Measurements from ENCODE around the gene GPR27. TPM values are rescaled to one million over a fixed set of nuclear protein-coding genes. Genes with fewer than 3 reads are reported as not detected.

The GPR27 gene
- total and polyA plus RNA-seq, 2 experiments from 2014 or later, result 7.8 to 11.8 TPM

DNA sequence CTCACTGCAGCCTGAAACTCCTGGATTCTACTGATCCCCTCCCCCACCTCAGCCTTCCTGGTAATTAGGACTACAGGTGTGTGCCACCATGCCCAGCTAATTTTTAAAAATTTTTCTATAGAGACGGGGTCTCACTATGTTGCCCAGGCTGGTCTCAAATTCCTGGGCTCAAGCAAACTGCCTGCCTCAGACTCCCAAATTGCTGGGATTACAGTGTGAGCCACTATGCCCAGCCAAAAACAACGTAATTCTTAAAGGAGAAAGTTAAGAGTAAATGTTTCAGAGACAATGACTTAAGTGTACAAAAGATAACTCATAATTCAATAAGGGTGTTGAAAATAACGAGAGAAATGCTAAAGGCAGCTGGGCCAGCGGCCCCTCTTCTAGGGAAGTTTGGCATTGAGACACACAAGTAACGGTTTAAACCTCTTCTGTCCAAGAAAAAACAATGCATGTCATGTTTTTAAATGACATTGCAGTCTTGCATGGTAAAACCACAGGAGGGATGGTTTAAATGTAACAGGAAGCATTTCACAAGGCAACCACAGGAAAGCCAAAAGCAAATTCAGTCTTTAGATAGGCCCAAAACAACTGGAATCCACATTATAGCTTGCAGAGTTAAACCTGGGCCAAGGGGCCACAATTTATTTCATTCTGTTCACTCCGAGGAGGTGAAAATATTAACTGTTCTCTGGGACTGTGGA lies 26.2 kb downstream of the GPR27 start:
- peak overlapping the region; percentile 18; the same call in 1 of the 2 replicates for H3K4me2 ChIP-seq
- TF ChIP-seq, protein P1, sequence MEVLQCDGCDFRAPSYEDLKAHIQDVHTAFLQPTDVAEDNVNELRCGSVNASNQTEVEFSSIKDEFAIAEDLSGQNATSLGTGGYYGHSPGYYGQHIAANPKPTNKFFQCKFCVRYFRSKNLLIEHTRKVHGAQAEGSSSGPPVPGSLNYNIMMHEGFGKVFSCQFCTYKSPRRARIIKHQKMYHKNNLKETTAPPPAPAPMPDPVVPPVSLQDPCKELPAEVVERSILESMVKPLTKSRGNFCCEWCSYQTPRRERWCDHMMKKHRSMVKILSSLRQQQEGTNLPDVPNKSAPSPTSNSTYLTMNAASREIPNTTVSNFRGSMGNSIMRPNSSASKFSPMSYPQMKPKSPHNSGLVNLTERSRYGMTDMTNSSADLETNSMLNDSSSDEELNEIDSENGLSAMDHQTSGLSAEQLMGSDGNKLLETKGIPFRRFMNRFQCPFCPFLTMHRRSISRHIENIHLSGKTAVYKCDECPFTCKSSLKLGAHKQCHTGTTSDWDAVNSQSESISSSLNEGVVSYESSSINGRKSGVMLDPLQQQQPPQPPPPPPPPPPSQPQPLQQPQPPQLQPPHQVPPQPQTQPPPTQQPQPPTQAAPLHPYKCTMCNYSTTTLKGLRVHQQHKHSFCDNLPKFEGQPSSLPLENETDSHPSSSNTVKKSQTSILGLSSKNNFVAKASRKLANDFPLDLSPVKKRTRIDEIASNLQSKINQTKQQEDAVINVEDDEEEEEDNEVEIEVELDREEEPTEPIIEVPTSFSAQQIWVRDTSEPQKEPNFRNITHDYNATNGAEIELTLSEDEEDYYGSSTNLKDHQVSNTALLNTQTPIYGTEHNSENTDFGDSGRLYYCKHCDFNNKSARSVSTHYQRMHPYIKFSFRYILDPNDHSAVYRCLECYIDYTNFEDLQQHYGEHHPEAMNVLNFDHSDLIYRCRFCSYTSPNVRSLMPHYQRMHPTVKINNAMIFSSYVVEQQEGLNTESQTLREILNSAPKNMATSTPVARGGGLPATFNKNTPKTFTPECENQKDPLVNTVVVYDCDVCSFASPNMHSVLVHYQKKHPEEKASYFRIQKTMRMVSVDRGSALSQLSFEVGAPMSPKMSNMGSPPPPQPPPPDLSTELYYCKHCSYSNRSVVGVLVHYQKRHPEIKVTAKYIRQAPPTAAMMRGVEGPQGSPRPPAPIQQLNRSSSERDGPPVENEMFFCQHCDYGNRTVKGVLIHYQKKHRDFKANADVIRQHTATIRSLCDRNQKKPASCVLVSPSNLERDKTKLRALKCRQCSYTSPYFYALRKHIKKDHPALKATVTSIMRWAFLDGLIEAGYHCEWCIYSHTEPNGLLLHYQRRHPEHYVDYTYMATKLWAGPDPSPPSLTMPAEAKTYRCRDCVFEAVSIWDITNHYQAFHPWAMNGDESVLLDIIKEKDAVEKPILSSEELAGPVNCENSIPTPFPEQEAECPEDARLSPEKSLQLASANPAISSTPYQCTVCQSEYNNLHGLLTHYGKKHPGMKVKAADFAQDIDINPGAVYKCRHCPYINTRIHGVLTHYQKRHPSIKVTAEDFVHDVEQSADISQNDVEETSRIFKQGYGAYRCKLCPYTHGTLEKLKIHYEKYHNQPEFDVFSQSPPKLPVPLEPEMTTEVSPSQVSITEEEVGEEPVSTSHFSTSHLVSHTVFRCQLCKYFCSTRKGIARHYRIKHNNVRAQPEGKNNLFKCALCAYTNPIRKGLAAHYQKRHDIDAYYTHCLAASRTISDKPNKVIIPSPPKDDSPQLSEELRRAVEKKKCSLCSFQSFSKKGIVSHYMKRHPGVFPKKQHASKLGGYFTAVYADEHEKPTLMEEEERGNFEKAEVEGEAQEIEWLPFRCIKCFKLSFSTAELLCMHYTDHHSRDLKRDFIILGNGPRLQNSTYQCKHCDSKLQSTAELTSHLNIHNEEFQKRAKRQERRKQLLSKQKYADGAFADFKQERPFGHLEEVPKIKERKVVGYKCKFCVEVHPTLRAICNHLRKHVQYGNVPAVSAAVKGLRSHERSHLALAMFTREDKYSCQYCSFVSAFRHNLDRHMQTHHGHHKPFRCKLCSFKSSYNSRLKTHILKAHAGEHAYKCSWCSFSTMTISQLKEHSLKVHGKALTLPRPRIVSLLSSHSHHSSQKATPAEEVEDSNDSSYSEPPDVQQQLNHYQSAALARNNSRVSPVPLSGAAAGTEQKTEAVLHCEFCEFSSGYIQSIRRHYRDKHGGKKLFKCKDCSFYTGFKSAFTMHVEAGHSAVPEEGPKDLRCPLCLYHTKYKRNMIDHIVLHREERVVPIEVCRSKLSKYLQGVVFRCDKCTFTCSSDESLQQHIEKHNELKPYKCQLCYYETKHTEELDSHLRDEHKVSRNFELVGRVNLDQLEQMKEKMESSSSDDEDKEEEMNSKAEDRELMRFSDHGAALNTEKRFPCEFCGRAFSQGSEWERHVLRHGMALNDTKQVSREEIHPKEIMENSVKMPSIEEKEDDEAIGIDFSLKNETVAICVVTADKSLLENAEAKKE (CRISPR knock-in tag; IDR thresholded peaks at IDR 0.05), result no peak
- TF ChIP-seq STAT1 (IDR thresholded peaks at IDR 0.05; ENCODE audit: unreplicated experiment), result no peak
- TF ChIP-seq NANOG (IDR thresholded peaks at IDR 0.05; ENCODE audit: borderline replicate concordance), result no peak
- TF ChIP-seq, protein P2, sequence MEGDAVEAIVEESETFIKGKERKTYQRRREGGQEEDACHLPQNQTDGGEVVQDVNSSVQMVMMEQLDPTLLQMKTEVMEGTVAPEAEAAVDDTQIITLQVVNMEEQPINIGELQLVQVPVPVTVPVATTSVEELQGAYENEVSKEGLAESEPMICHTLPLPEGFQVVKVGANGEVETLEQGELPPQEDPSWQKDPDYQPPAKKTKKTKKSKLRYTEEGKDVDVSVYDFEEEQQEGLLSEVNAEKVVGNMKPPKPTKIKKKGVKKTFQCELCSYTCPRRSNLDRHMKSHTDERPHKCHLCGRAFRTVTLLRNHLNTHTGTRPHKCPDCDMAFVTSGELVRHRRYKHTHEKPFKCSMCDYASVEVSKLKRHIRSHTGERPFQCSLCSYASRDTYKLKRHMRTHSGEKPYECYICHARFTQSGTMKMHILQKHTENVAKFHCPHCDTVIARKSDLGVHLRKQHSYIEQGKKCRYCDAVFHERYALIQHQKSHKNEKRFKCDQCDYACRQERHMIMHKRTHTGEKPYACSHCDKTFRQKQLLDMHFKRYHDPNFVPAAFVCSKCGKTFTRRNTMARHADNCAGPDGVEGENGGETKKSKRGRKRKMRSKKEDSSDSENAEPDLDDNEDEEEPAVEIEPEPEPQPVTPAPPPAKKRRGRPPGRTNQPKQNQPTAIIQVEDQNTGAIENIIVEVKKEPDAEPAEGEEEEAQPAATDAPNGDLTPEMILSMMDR (conservative IDR thresholded peaks at IDR 0.05; ENCODE audit: low read depth in 2 of 2), result no peak
- TF ChIP-seq ZNF114 (CRISPR knock-in tag; IDR thresholded peaks at IDR 0.05), result no peak
- no peak for TF ChIP-seq ZNF331 (CRISPR knock-in tag; IDR thresholded peaks at IDR 0.05; ENCODE audit: low read depth)
- TF ChIP-seq, protein P3, sequence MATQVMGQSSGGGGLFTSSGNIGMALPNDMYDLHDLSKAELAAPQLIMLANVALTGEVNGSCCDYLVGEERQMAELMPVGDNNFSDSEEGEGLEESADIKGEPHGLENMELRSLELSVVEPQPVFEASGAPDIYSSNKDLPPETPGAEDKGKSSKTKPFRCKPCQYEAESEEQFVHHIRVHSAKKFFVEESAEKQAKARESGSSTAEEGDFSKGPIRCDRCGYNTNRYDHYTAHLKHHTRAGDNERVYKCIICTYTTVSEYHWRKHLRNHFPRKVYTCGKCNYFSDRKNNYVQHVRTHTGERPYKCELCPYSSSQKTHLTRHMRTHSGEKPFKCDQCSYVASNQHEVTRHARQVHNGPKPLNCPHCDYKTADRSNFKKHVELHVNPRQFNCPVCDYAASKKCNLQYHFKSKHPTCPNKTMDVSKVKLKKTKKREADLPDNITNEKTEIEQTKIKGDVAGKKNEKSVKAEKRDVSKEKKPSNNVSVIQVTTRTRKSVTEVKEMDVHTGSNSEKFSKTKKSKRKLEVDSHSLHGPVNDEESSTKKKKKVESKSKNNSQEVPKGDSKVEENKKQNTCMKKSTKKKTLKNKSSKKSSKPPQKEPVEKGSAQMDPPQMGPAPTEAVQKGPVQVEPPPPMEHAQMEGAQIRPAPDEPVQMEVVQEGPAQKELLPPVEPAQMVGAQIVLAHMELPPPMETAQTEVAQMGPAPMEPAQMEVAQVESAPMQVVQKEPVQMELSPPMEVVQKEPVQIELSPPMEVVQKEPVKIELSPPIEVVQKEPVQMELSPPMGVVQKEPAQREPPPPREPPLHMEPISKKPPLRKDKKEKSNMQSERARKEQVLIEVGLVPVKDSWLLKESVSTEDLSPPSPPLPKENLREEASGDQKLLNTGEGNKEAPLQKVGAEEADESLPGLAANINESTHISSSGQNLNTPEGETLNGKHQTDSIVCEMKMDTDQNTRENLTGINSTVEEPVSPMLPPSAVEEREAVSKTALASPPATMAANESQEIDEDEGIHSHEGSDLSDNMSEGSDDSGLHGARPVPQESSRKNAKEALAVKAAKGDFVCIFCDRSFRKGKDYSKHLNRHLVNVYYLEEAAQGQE (IDR thresholded peaks at IDR 0.05; ENCODE audit: unreplicated experiment), result no peak
- TF ChIP-seq CREB1 (CRISPR knock-in tag; IDR thresholded peaks at IDR 0.05; ENCODE audit: low read depth), result no peak
- TF ChIP-seq, protein P4, sequence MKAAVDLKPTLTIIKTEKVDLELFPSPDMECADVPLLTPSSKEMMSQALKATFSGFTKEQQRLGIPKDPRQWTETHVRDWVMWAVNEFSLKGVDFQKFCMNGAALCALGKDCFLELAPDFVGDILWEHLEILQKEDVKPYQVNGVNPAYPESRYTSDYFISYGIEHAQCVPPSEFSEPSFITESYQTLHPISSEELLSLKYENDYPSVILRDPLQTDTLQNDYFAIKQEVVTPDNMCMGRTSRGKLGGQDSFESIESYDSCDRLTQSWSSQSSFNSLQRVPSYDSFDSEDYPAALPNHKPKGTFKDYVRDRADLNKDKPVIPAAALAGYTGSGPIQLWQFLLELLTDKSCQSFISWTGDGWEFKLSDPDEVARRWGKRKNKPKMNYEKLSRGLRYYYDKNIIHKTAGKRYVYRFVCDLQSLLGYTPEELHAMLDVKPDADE (IDR thresholded peaks at IDR 0.05), result no peak
- TF ChIP-seq POLR2AphosphoS5 (IDR thresholded peaks at IDR 0.05; ENCODE audit: low read depth), result no peak
- TF ChIP-seq EZH2 (IDR thresholded peaks at IDR 0.05; ENCODE audit: low read depth, unreplicated experiment), result no peak
- TF ChIP-seq EZH2phosphoT487 (IDR thresholded peaks at IDR 0.05; ENCODE audit: unreplicated experiment), result no peak
- no peak for TF ChIP-seq JUNB (IDR thresholded peaks at IDR 0.05; ENCODE audit: unreplicated experiment)
- H3K4me1 ChIP-seq (ENCODE audit: insufficient read depth), result peaks cover 70% of the 10 kb centered on the region
- Mint-ChIP-seq H3K4me1 (peaks cover 41% of the 10 kb centered on the region), H3K27ac (peak overlapping the region; percentile 41), H3K27me3 (ENCODE audit: insufficient read depth, low read depth, poor library complexity) (peaks cover 31% of the 10 kb centered on the region), H3K9me3 (no peaks in the 10 kb centered on the region), H3K36me3 (ENCODE audit: low read depth) (no peaks in the 10 kb centered on the region; the same call in 2 of the 3 replicates), H3K4me3 (no peak overlapping the region)
- H3F3A ChIP-seq (replicated peaks; ENCODE audit: low read depth), result no peaks in the 10 kb centered on the region
- no peaks in the 10 kb centered on the region for H3K79me2 ChIP-seq (replicated peaks; ENCODE audit: insufficient read depth)
- H3K4me3 ChIP-seq, result no peak overlapping the region
- no peak for ATAC-seq
- peaks cover 39% of the 10 kb centered on the region for H3K27me3 ChIP-seq (ENCODE audit: insufficient read depth)
- peak; percentile 36 for DNase-seq (ENCODE audit: low spot score)
- no peaks in the 10 kb centered on the region for H3K9me2 ChIP-seq (ENCODE audit: insufficient read depth)
- H2AFZ ChIP-seq, result no peak overlapping the region
- no peaks in the 10 kb centered on the region; the same call in 1 of the 2 replicates for H3K36me3 ChIP-seq (ENCODE audit: insufficient read depth)
- peak overlapping the region; percentile 56; the same call in 1 of the 2 replicates for H3K27ac ChIP-seq (ENCODE audit: low read depth)
- no peaks in the 10 kb centered on the region for H4K20me1 ChIP-seq (replicated peaks; ENCODE audit: insufficient read depth)
